Neural cell (in vitro differentiated cells): ENCODE results near the gene SNRPD3. TPM values are rescaled to one million over a fixed set of nuclear protein-coding genes. Genes with fewer than 3 reads are reported as not detected.

ENCODE experiments used
- H2AFZ ChIP-seq: fragments of 200-600, 300-800 bp; sonication (generic), shearing (Covaris generic); 2 replicates; pipeline ENCODE4 v1.6.0; 2014; ENCODE audit warnings: low read depth, mild to moderate bottlenecking, antibody characterized with exemption, low read length, moderate library complexity
- H3F3A ChIP-seq: fragments of 200-600 bp; shearing (Covaris generic); 2 replicates; pipeline ENCODE4 v1.6.1; 2016; ENCODE audit warnings: mild to moderate bottlenecking, moderate library complexity, mixed read lengths, antibody characterized with exemption, low read length; ENCODE audit not compliant: insufficient read depth, poor library complexity, severe bottlenecking
- H3K27ac ChIP-seq: fragments of 200-600, 300-800 bp; sonication (generic), shearing (Covaris generic); 2 replicates; pipeline ENCODE4 v1.5.1; 2014; ENCODE audit warnings: mild to moderate bottlenecking, low read length, moderate library complexity
- H3K27me3 ChIP-seq: fragments of 300-800, 200-600 bp; sonication (generic), shearing (Covaris generic); 2 replicates; pipeline ENCODE4 v1.6.0; 2014; ENCODE audit warnings: mild to moderate bottlenecking, low read depth, low read length, moderate library complexity; ENCODE audit not compliant: insufficient read depth
- H3K36me3 ChIP-seq: fragments of 300-800, 200-600 bp; sonication (generic), shearing (Covaris generic); 2 replicates; pipeline ENCODE4 v1.5.1; 2014; ENCODE audit warnings: mild to moderate bottlenecking, antibody characterized with exemption, low read length, moderate library complexity; ENCODE audit not compliant: insufficient read depth
- H3K4me2 ChIP-seq: fragments of 300-800, 200-600 bp; sonication (generic), shearing (Covaris generic); 2 replicates; pipeline ENCODE4 v1.6.0; 2014; ENCODE audit warnings: mild to moderate bottlenecking, low read length
- H3K4me3 ChIP-seq: fragments of 300-800, 200-600 bp; sonication (generic), shearing (Covaris generic); 2 replicates; pipeline ENCODE4 v1.5.1; 2014; ENCODE audit warnings: mild to moderate bottlenecking, low read length, moderate library complexity
- H3K79me2 ChIP-seq: fragments of 200-600 bp; shearing (Covaris generic); replicated peaks from 2 replicates; pipeline ENCODE4 v1.6.0; 2014; ENCODE audit warnings: mild to moderate bottlenecking, low read length, moderate library complexity; ENCODE audit not compliant: insufficient read depth
- H3K9ac ChIP-seq: fragments of 300-800, 200-600 bp; sonication (generic), shearing (Covaris generic); 2 replicates; pipeline ENCODE4 v1.6.1; 2016; ENCODE audit warnings: mild to moderate bottlenecking, low read length, mixed read lengths
- H3K9me2 ChIP-seq: fragments of 200-600 bp; shearing (Covaris generic); 2 replicates; pipeline ENCODE4 v1.6.1; 2016; ENCODE audit warnings: mild to moderate bottlenecking, low read length, mixed read lengths; ENCODE audit not compliant: insufficient read depth
- H3K9me3 ChIP-seq: fragments of 200-600, 300-800 bp; sonication (generic), shearing (Covaris generic); 2 replicates; pipeline ENCODE4 v1.6.1; 2016; ENCODE audit warnings: mild to moderate bottlenecking, mixed run types, low read length, moderate library complexity, mixed read lengths
- H4K20me1 ChIP-seq: fragments of 200-600 bp; shearing (Covaris generic); 2 replicates; pipeline ENCODE4 v1.6.1; 2016; ENCODE audit warnings: mild to moderate bottlenecking, mixed run types; ENCODE audit not compliant: insufficient read depth
- CTCF ChIP-seq: fragments of 450-650 bp; IDR thresholded peaks from 2 replicates; pipeline ENCODE4 v1.5.1; 2014; ENCODE audit warnings: antibody characterized with exemption, mild to moderate bottlenecking, moderate library complexity; ENCODE audit not compliant: poor library complexity, severe bottlenecking
- EZH2 ChIP-seq: fragments of 200-600, 300-800 bp; shearing (Covaris generic), sonication (generic); IDR thresholded peaks from 2 replicates; pipeline ENCODE4 v1.6.1; 2014; ENCODE audit warnings: antibody characterized with exemption, low read length, borderline replicate concordance, mild to moderate bottlenecking; ENCODE audit not compliant: insufficient read depth, poor library complexity, severe bottlenecking
- RAD21 ChIP-seq: fragments of 450-650 bp; conservative IDR thresholded peaks from 2 replicates; pipeline ENCODE4 v1.6.1; 2014; ENCODE audit warnings: antibody characterized with exemption, mild to moderate bottlenecking, moderate library complexity
- REST ChIP-seq: IDR thresholded peaks from 2 replicates; pipeline ENCODE4 v1.6.1; 2012; ENCODE audit warnings: borderline replicate concordance
- TAF1 ChIP-seq: IDR thresholded peaks from 2 replicates; pipeline ENCODE4 v1.6.1; 2012; ENCODE audit warnings: low read depth
- polyA plus RNA-seq: library from polyadenylated mRNA; depleted of rRNA; stranded (reverse); fragments of >200 nt; gene quantifications from 2 replicates; pipeline ENCODE4 v1.2.3, GENCODE V29; 2014

Gene SNRPD3
- polyA plus RNA-seq, 1 donor from 2014 or later = 195 TPM

- Histone ChIP-seq H3K36me3 (no peaks in the 10 kb centered on the region), H3K9me2 (no peaks in the 10 kb centered on the region), H3K27ac (no peak overlapping the region), H3K4me3 (no peak overlapping the region), H3F3A (no peaks in the 10 kb centered on the region), H3K79me2 (no peaks in the 10 kb centered on the region), H2AFZ (no peak overlapping the region), H3K9me3 (no peaks in the 10 kb centered on the region), H3K9ac (no peak overlapping the region), H4K20me1 (no peaks in the 10 kb centered on the region), H3K4me2 (no peak overlapping the region), H3K27me3 (no peaks in the 10 kb centered on the region)
- TF ChIP-seq TAF1 (no peak), RAD21 (no peak), CTCF (no peak), REST (no peak)
Observed at GRCh38 chr22:24541681-24542515, 13.9 kb upstream of the SNRPD3 start.

GRCh38 chr22:24542641-24543040 is 13.2 kb upstream of the SNRPD3 start:
- no peak overlapping the region for H3K27ac ChIP-seq
- H3K4me3 ChIP-seq = no peak overlapping the region
- H3K36me3 ChIP-seq = peaks cover 2% of the 10 kb centered on the region
- no peak overlapping the region for H3K9ac ChIP-seq
- H3K27me3 ChIP-seq = no peaks in the 10 kb centered on the region
- H4K20me1 ChIP-seq = no peaks in the 10 kb centered on the region
- TF ChIP-seq EZH2 (no peak), REST (no peak)
- H3F3A ChIP-seq = no peaks in the 10 kb centered on the region
- H3K4me2 ChIP-seq = no peak overlapping the region
- H3K9me2 ChIP-seq = no peaks in the 10 kb centered on the region
- no peaks in the 10 kb centered on the region for H3K79me2 ChIP-seq
- H2AFZ ChIP-seq = no peak overlapping the region
- no peaks in the 10 kb centered on the region for H3K9me3 ChIP-seq
